ENCODE data around the gene PLXNB2.
"Not testable (repeated sequence)": the region's sequence is repeated elsewhere in the genome, so short reads cannot be mapped to it uniquely, and the experiment has no call there.

PLXNB2 gene

DNA sequence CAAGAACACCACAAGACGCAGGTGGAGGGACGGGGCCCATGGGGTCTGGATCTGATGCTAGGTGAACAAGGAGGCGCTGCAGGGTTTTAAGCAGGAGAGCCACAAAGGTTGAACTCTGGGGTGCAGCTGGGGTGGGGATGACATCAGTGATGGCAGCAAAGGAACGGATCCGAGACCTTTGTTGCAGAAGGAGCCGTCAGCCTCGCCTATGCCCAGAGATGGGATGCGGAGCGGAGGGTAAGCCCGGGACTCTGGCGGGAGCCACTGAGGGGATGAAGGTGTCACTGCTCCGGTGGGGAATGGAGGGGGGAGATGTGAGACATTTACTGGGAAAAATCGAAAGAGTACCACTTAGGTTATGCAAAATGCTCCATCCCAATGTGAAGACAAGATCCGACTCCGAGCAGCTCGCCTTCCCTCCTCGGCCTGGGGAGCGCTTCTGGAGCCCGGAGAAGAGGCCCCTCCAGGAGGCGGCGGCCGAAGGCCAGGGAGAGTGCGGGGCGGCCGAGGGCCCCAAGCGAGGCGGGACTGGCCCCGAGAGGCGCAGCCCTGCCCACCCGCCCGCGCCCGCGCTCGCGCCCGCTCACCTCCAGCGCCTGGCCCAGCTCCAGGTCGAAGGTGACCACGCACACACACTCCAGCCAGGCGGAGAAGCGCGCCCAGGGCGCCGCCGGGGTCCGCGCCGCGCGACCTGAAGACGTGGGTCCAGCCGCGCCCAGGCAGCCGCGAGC, 18.9 kb upstream of the PLXNB2 start:
- no peak for DNase-seq (ENCODE audit: low read depth in 2 of 2, low spot score in 1 of 2)

DNA sequence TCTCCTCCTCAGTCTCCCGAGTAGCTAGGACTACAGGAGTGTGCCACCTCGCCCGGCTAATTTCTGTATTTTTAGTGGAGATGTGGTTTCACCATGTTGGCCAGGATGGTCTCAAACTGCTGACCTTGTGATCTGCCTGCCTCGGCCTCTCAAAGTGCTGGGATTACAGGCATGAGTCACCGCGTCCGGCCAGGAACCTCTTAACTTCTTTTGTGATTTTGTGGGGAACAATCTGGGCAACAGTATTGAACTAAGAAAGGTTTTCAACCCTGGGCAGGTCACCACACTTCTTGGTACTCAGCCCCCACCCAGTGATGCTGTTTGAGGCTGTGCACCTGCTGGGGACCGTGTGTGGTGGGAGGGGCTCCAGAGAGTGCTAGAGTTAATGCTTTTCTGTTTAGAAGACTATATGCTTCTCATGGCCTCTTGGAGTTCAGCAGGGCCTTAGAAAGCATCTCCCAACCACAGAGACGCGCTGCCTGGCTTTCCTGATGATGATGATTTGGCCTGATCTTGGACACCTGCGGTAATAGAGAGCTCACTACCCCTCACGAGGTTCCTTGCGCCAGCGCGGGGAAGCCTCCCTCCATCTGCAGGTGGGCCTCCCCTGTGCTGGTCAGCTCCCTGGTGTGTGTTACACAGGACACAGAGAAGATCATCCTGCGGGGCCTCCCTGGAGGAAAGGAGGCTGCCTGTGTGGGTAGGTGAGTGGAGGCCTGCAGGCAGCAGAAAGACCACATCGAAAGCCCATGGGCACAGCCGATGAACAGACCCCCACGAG, 18.2 kb upstream of the PLXNB2 start:
- no peak for DNase-seq (ENCODE audit: low read depth in 2 of 2, low spot score in 1 of 2)

DNA sequence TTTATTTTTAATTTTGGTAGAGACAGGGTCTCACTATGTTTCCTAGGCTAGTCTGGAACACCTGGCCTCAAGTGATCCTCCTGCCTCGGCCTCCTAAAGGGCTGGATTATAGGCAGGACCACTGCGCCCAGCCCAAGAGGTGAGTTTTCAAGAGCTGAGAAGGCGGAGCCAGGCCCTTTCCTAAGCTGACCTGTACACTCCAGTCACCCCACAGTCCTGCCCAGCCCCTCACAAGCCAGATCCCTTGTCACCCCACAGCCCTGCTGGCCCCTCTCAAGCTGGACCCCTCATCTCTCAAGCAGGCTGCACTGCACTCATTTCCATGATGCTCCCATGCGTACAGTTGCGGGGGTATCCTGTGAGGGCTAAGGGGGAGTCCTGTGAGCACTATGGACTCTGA, 16.5 kb upstream of the PLXNB2 start:
- DNase-seq (ENCODE audit: low read depth in 2 of 2, low spot score in 1 of 2) = no peak

DNA sequence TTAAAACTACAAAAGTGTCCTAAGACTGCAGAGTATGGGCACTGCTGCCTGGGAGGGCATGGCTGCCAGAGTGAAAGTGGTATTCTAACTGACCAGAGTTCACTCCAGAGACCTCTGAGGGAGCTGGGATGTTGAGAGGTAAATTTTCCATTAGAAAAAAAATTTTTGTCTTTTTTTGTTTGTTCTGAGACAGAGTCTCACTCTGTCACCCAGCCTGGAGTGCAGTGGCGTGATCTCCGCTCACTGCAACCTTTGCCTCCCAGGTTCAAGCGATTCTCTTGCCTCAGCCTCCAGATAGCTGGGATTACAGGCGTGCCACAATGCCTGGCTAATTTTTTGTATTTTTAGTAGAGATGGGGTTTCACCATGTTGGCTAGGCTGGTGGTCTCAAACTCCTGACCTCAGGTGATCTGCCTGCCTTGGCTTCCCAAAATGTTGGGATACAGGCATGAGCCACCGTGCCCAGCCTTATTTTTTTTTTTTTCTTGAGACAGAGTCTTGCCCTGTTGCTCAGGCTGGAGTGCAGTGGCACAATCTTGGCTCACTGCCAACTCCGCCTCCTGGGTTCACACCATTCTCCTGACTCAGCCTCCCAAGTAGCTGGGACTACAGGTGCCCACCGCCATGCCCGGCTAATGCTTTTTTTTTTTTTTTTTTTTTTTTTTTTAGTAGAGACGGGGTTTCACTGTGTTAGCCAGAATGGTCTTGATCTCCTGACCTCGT, 15.1 kb upstream of the PLXNB2 start:
- not testable (repeated sequence) for DNase-seq (ENCODE audit: low read depth in 2 of 2, low spot score in 1 of 2)

DNA sequence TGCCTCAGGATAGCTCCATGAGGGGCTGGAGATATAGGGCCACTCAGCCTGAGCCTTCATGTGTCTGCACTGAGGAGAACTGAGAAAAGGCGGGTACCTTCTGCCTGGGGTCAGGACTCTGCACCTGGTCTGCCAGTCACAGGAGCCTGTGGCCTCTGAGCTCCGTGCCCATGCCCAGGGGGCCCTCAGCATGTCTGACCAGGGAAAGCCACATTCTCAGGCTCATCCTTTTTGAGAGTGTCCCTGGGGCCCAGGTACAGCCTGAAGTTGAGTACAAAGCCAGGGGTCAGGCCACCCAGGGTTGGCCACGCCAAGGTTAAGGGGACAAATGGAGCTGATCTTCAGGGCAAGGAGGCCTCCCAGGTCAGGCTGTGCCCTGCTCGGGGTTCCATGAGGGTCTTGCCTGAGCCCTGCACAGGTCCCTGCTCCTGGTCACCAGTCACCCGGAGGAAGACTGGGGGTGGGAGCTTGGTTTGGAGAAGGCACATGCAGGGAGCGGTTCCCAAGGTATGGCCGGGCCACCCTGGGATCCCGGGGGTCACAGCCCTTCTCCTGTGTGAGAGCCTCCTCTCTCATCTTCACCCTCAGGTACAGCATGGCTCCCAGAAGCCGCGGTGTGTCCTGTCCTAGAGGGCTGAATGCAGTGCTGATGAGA, 13.4 kb upstream of the PLXNB2 start:
- no peak for DNase-seq (ENCODE audit: low read depth in 2 of 2, low spot score in 1 of 2)

DNA sequence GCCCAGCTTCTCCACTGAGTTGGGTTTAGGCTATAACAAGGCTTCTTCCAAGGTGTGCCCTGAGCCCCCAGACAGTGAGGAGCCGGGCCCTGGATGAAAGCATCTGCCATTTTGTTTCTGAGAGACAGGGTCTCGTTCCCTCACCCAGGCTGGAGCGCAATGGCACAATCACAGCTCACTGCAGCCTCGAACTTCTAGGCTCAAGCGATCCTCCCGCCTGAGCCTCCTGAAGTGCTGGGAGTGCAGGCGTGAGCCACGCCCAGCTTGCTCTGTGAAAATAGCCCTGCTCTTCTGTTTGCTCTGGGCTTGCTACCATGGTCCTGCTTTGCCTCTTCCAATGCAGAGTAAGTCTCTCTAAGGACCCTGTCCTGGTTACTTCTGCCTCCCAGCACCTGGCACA, 12.7 kb upstream of the PLXNB2 start:
- no peak for DNase-seq (ENCODE audit: low read depth in 2 of 2, low spot score in 1 of 2)

DNA sequence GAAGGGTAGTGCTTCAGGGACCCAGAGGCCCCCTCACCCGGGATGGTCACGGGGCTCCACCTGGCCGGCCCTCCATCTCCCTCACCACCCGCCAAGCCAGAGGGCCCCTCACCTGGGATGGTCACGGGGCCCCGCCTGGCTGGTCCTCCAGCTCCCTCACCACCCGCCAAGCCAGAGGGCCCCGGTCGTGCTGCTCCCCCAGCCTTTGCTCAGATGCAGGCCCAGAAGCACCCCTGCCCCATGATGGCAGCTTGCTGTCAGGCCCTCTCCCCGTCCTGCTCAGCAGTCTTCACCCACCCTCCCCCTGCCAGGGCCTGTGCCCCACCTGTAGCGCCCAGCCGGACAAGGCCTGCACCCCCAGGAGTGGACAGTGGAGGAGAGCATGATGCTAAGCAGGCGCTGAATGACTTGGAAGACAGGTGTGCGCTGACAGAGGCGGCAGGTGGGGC, 12.1 kb upstream of the PLXNB2 start:
- DNase-seq (ENCODE audit: low read depth in 2 of 2, low spot score in 1 of 2) = no peak

DNA sequence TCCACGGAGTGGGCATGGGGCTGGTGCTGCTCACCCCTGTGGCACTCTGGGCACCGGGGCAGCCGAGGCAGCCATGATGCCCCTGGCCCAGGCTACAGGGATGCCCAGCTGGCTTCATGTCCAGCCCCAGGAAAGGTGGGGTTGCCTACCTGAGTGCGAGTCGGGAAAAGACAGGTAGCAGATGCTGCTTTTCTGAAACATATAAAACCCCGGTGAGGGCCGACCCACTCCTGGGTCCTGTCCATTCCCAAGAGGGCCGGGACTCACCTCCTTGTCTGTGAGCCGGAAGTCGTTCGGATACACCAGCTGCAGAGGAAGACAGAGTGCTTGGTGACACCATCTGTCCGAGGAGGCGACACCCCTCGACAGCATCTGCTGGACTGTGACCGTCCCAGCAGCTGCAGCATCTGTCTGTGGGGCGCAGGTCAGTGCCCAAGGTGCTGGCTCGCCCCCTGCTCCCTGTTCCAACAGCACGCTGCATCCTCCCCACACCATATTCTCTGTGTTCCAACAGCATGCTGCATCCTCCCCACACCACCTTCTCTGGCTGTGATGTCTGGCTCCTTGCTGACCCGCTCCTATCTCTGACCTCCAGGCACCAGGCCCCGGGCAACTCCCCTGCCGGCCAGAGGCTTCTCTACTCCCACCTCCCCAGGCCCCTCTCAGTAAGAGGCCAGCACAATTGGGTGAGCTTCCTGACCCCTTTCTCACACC, 11.4 kb upstream of the PLXNB2 start:
- DNase-seq (ENCODE audit: low read depth in 2 of 2, low spot score in 1 of 2) = no peak

DNA sequence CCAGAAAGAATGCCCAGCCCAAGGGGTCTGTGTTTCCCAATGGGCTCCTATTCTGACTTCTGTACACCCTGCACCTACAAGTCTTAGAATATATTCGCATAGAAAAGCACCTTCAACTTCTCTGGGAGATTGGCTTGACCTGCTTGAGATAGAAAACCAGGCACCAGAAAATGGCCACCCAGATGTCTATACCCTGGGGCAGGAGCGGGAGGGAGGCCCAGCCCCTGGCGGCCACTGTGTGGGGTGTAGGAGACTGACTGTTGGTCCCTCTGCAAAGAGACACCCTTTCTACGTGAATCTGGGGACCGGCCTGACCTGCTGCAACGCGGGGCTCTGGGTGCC, 10.9 kb upstream of the PLXNB2 start:
- no peak for DNase-seq (ENCODE audit: low read depth in 2 of 2, low spot score in 1 of 2)

DNA sequence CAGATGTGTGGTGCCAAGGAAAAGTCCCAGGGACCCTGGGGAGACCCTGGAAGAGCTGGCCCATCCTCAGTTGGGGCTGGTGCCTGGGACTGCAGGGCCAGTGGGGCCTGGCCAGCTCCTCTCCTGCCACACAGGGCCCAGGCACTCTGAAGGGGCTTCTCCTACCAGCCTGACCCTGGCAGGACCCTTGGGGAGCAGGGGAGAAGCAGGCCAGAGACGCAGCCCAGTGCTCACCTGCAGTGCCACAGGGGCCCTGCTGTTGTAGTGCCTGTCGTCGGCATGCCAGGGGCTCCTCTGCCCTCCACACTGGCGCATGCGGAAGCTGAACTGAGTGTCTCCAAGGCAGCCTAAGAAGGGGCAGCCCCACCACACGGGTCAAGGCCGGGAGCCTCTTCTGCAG, 10.2 kb upstream of the PLXNB2 start:
- DNase-seq (ENCODE audit: low read depth in 2 of 2, low spot score in 1 of 2) = no peak

DNA sequence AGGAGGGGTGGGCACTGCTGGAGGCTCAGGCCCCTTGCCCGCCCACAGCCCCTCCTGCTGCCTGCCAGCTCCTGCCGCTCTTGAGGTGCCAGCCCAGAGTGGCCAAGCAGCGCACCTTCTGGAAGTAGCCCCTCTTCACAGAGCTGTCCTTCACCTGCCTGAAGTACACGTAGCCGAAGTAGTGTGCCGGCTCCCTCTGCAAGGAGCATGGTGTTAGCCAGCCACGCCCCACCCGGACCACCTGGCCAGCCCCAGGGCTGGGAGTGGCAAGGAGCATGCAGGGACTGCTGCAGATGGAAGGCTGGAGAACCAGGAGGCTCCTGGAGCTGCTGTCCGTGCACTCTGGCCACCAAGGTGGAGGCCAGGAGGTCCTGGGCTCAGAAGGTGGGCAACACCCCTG, 9.7 kb upstream of the PLXNB2 start:
- DNase-seq (ENCODE audit: low read depth in 2 of 2, low spot score in 1 of 2) = no peak

DNA sequence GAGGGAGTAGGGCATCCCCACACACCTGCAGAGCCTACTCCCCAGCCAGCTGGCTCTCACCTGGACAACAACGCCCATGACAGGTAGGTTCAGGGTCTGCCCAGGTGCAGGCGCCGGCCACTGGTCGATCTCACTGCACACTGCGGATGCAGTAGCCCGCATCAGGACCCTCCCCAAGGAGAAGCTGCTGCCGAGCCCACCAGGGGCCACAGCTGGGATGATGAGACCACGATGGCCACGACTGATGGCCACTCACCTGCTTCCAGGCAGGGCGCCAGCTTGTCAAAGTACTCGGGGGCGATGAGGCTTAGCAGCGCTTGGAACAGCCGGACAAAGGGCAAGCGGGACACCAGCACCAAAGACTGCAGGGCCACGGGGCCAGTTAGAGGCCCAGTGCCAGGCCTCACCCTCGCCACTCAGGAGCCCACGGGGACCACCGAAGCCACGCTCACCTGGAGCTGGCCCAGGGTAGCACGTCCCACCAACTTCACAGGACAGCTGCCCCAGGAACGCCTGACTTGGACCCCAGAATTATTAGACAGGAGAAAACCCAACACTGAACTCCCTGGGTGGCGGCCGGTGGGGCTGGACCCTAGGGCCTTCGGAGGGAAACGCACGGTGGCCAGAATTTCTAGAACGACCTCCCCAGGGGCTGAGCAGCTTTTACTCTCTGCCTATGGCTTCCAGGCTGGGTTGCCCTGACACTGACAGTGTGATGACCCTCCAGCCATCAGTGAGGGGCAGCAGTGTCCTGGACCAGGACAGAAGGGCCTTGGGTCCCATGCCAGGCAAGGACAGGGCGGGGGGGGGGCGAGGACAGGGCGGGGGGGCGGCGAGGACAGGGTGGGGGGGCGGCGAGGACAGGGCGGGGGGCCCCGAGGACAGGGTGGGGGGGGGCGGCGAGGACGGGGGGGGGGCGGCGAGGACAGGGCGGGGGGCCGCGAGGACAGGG, 8.9 kb upstream of the PLXNB2 start:
- DNase-seq (ENCODE audit: low read depth in 2 of 2, low spot score in 1 of 2) = no peak

DNA sequence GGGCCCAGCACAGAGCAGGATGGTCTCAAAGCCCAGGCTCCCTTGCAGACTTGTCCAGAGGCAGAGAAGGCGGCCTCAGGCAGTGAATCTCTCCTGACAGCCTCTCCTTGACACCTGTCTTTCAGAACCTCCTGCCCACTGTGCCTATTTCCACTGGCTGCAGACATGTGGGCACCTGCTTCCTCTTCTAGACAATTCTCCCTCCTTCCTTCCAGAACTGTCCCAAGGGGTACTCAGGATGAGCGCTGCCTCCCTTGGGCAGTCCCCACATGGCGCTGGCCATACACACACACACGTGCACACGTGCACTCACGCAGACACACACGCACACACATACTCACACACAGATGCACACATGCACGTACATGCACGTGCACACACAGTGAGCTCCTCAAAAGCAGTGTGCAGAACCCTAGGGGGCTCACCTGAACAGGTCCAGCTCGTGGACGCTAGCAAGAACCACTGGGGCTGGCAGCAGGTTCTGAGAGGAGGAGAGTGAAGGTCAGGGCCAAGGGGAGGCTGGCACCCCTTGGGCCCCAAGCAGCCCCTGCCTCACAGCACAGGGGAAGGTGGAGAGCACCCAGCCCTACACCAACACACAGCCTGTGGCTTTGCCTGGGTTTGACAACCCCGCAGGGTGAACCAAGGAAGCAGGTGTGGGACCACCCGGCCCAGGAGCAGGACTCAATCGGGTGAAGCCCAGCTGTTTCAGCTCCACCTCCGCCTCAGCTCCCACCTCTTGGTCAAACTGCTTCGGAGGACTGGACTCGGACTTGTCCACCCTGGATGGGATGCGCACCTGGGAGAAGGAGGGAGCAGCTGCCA, 8.1 kb upstream of the PLXNB2 start:
- DNase-seq (ENCODE audit: low read depth in 2 of 2, low spot score in 1 of 2) = no peak

DNA sequence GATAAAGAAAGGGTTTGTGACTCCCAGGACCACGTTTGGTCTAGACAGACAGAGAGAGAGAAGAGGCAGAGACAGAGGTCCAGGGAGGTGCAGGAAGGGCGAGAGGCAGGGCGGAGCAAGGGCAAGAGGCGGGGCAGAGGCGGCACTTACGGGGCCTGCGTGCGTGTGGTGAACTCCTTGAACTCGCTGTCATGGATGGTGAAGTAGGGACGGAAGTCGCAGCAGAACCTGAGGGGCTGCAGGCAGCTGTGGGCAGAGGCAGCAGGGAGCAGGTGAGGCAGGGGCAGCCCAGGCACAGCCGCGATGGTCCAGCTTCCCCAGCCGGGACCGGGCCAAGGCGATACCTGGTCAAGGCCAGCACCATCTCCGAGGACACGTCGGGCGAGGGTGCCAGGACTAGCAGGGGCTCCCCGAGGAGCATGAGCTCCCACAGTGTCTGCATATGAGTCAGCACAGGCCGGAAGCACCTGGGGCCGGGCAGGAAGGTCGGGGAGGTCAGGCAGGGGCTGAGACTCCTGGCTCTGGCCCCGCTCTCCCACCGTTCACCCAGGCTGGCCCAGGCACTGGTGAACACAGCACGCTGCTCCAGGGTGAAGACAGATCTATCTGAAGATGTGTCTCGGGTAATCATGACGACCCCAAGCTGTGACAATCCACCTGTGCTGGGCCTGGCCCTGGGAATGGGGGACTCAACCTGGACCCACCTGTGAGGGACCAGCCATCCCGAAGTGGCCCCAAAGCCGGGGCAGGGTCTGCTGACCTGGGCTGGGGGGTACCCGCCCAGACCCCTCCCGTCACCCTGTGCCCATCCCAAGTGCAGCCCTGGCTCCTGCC, 7.2 kb upstream of the PLXNB2 start:
- peak; percentile 36 to 46 for DNase-seq (ENCODE audit: low read depth in 2 of 2, low spot score in 1 of 2)

DNA sequence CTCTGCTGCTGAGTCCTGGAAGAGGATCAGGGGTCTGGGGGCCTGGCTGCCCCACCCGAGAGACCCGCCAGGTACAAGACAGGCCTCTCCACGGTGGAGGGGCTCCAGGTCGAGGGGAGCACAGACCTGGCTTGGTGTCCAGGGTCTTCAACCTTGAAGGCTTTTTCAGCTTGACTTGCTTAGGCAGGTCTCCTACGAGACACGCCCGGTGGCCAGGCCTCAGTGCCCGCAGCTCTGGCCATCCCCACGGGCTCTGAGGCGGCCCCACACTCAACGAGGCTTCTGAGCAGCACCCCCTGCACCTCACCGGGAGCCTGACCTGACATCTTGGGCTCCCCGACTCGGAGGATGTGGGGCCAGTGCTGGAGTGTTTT, 6.6 kb upstream of the PLXNB2 start:
- no peak for DNase-seq (ENCODE audit: low read depth in 2 of 2, low spot score in 1 of 2)

DNA sequence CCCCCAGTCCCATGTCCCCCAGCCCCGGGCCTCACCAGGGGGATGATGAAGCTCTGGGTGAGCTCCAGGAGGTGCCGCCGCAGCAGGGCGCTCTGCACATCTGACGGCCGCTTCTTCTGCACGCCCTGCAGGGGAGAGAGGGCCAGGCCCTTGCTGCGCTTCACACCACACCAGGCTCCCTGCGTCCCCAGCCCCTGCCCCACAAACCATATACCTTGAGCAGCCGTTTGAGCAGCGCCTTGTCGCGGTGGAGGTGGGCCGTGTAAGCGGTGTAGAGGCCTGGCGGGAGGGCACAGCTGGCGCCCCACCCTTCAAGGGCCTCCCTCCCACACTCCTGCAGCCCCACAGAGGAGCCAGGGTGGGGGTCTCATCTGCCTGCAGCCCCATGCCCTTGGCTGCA, 6.2 kb upstream of the PLXNB2 start:
- no peak for DNase-seq (ENCODE audit: low read depth in 2 of 2, low spot score in 1 of 2)

DNA sequence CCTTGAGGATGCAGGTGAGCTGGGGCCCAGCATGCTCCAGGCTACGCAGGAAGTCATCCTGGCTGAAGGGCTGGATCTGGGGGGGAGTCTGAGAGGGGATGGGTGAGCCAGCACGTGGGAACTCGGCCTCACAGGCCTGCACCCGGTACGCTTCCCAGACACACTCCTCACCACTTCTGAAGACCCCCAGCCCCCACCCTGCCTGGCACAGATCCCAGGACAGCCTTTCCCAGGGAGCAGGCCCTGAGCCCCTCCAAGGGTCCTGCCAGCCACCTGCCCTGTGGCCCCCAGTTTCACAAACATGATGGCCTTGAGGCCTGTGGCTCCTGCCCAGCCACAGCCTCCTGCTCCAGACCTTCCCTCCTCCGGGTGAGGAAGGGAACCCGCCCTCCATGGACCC, 5.6 kb upstream of the PLXNB2 start:
- DNase-seq (ENCODE audit: low read depth in 2 of 2, low spot score in 1 of 2) = no peak

DNA sequence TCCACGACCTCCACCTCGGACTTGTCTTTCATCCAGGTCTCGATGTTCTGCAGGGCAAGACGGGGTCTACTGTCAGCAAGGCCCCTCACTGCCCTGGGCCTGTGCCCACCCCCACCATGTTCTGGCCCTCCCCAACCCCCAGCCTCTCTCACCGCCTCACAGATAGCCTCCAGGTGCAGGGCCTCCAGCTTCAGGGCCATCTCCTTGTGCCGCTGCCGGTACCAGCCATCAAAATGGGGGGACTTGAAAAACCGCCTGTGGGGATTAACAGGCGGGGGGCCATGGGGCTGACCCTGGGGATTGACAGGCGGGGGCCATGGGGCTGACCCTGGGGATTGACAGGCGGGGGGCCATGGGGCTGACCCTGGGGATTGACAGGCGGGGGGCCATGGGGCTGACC, 4.9 kb upstream of the PLXNB2 start:
- DNase-seq (ENCODE audit: low read depth in 2 of 2, low spot score in 1 of 2) = no peak
